Transverse colon (tissue), 4 donors: Measurements from ENCODE around the gene FAM169A. TPM values are rescaled to one million over a fixed set of nuclear protein-coding genes. Genes with fewer than 3 reads are reported as not detected.

Source experiments
- DNase-seq: peaks from one replicate; pipeline ENCODE4 v3.0.0-alpha.2; 2019
- H3K27ac ChIP-seq, 4 donors: fragments of 200-600 bp; sonication (generic); 2 replicates each; pipeline ENCODE4 v1.5.1; 2016 to 2018; ENCODE audit warnings: inconsistent platforms in 4 of 4
- H3K27me3 ChIP-seq: fragments of 200-600 bp; sonication (generic); 2 replicates; pipeline ENCODE4 v1.5.1; 2017; ENCODE audit warnings: inconsistent platforms
- H3K36me3 ChIP-seq, 4 donors: fragments of 200-600 bp; sonication (generic); 2 replicates each; pipeline ENCODE4 v1.5.1; 2017 to 2019; ENCODE audit warnings: inconsistent platforms in 4 of 4
- H3K4me1 ChIP-seq, 4 donors: fragments of 200-600 bp; sonication (generic); 2 replicates each; pipeline ENCODE4 v1.5.1; 2017 to 2020; ENCODE audit warnings: inconsistent platforms in 4 of 4
- H3K4me3 ChIP-seq, 4 donors: fragments of 200-600 bp; sonication (generic); 1 replicate in 1 of 4; 2 replicates in 3 of 4; pipeline versions ENCODE4 v1.5.1 to v1.6.1; 2017 to 2019; ENCODE audit warnings: inconsistent platforms in 4 of 4
- H3K9me3 ChIP-seq, 2 donors: fragments of 200-600 bp; sonication (generic); 2 replicates each; pipeline ENCODE4 v1.5.1; 2017 to 2019; ENCODE audit warnings: inconsistent platforms in 2 of 2
- CTCF ChIP-seq, 5 experiments: fragments of 200-600 bp in 3 of 5; fragments of 450-650 bp in 2 of 5; sonication (generic) in 3 of 5; IDR thresholded peaks; 1 replicate in 2 of 5; 2 replicates in 3 of 5; pipeline ENCODE4 v1.5.1; 2016 to 2017; ENCODE audit warnings: antibody characterized with exemption in 5 of 5, inconsistent platforms in 3 of 5, mild to moderate bottlenecking in 2 of 5, moderate library complexity in 1 of 5
- EP300 ChIP-seq: sonication (generic); formaldehyde crosslinking; IDR thresholded peaks from one replicate; pipeline ENCODE4 v1.6.1; 2017; ENCODE audit warnings: antibody characterized with exemption, low read depth
- POLR2A ChIP-seq: fragments of 450-650 bp; IDR thresholded peaks from one replicate; pipeline ENCODE4 v1.6.1; 2016; ENCODE audit warnings: antibody characterized with exemption, mild to moderate bottlenecking, moderate library complexity
- POLR2AphosphoS5 ChIP-seq, 3 donors: sonication (generic); formaldehyde crosslinking; IDR thresholded peaks; one replicate each; pipeline ENCODE4 v1.6.1; 2016; ENCODE audit warnings: antibody characterized with exemption in 3 of 3
- WGBS, 2 donors: methylation state at CpG; one replicate each; pipeline ENCODE4 v1.1.5; 2018; ENCODE audit warnings: low coverage in 1 of 2; 5-methylcytosine and 5-hydroxymethylcytosine counted together
- in situ Hi-C, 4 donors: fragments of 200-750 bp; cut with MboI; loops; one replicate each; pipeline versions ENCODE4 v1.15.0 to v1.15.1; 2017; ENCODE audit warnings: low sequenced_read_pairs in 3 of 4, low pct_ligation_motif_present in 1 of 4, low pct_unique_long_range_greater_than_20kb in 1 of 4
- intact Hi-C: fragments of 100-400 bp; cut with DNase I; formaldehyde crosslinking; loops from one replicate; pipeline ENCODE4 v1.15.1; 2023; ENCODE audit warnings: low total_unique reads
- total RNA-seq, 4 donors: library from RNA; depleted of rRNA; stranded (reverse); fragments of >200 nt; gene quantifications; one replicate each; pipeline ENCODE4 v1.1.0, GENCODE V29; 2016

Gene FAM169A
- total RNA-seq, 4 donors from 2014 or later = 0.20 to 14.6 (median 2.5) TPM

GRCh38 chr5:74829413-74829812 is 36.8 kb downstream of the FAM169A start:
- Histone ChIP-seq H3K27me3 (no peaks in the 10 kb centered on the region), H3K4me1 (peaks cover 0 to 23% (median 5%) of the 10 kb centered on the region in 4 donors), H3K27ac (no peak overlapping the region), H3K9me3 (no peaks in the 10 kb centered on the region), H3K4me3 (no peak overlapping the region), H3K36me3 (no peaks in the 10 kb centered on the region)
- in situ Hi-C loops = no loop called here
- intact Hi-C loops = no loop called here
- WGBS, 2 donors = 88 to 90% methylated on average over 4 to 7 of the region's 7 CpGs
- DNase-seq = no peak
- TF ChIP-seq POLR2A (no peak), POLR2AphosphoS5 (IDR thresholded peaks at IDR 0.05) (no peak), CTCF (IDR thresholded peaks at IDR 0.05) (no peak), EP300 (no peak)

- Histone ChIP-seq H3K36me3 (no peaks in the 10 kb centered on the region), H3K27me3 (no peaks in the 10 kb centered on the region), H3K4me1 (no peaks in the 10 kb centered on the region), H3K4me3 (no peak overlapping the region), H3K9me3 (no peaks in the 10 kb centered on the region), H3K27ac (no peak overlapping the region)
- no peak for DNase-seq
- TF ChIP-seq POLR2AphosphoS5 (IDR thresholded peaks at IDR 0.05) (no peak), EP300 (no peak), POLR2A (no peak), CTCF (IDR thresholded peaks at IDR 0.05) (no peak)
- intact Hi-C loops = no loop called here
- WGBS, 2 donors = 88 to 97% methylated on average over 1 of the region's 1 CpG
- in situ Hi-C loops = no loop called here
These were observed 43.9 kb downstream of the FAM169A start for GRCh38 chr5:74822288-74822687.

- no peak overlapping the region for H3K27ac ChIP-seq
- DNase-seq = no peak
- intact Hi-C loops (no loop called here), in situ Hi-C loops (no loop called here)
- WGBS, 2 donors = 81 to 90% methylated on average over 1 of the region's 1 CpG
- H3K4me1 ChIP-seq = no peaks in the 10 kb centered on the region
- H3K9me3 ChIP-seq = no peaks in the 10 kb centered on the region
- H3K36me3 ChIP-seq = no peaks in the 10 kb centered on the region
- no peak for TF ChIP-seq CTCF (IDR thresholded peaks at IDR 0.05)
- TF ChIP-seq POLR2AphosphoS5 (IDR thresholded peaks at IDR 0.05) = no peak
- no peak for TF ChIP-seq POLR2A
- H3K27me3 ChIP-seq = no peaks in the 10 kb centered on the region
- no peak overlapping the region for H3K4me3 ChIP-seq
These were observed 49.3 kb downstream of the FAM169A start for GRCh38 chr5:74816875-74817274.

- Histone ChIP-seq H3K9me3 (no peaks in the 10 kb centered on the region), H3K27ac (no peak overlapping the region), H3K4me3 (no peak overlapping the region), H3K4me1 (no peaks in the 10 kb centered on the region), H3K36me3 (no peaks in the 10 kb centered on the region), H3K27me3 (no peaks in the 10 kb centered on the region)
- in situ Hi-C loops (no loop called here), intact Hi-C loops (no loop called here)
- TF ChIP-seq POLR2AphosphoS5 (IDR thresholded peaks at IDR 0.05) = no peak
- TF ChIP-seq EP300 = no peak
- TF ChIP-seq POLR2A = no peak
- TF ChIP-seq CTCF (IDR thresholded peaks at IDR 0.05) = no peak
- 92 to 100% methylated on average over 3 to 4 of the region's 4 CpGs for WGBS, 2 donors
- DNase-seq = no peak
These were observed 55.3 kb downstream of the FAM169A start for GRCh38 chr5:74810915-74811314.
